ENCODE data around the gene DCTD. TPM values are rescaled to one million over a fixed set of nuclear protein-coding genes. Genes with fewer than 3 reads are reported as not detected.

DCTD gene
- total and polyA plus RNA-seq, 4 donors = 36.9 to 52.9 (median 44.7) TPM

GRCh38 chr4:182893474-182894080 lies 23.6 kb downstream of the DCTD start:
- DNase-seq (ENCODE audit: low spot score) = no peak

More at GRCh38 chr4:182893474-182894080, 23.6 kb downstream of the DCTD start:
- peaks cover 14 to 39% (median 33%) of the 10 kb centered on the region in 4 donors for H3K4me1 ChIP-seq (ENCODE audit: control insufficient read depth in 4 of 4, insufficient read depth in 4 of 4, low read length in 3 of 4)
- H3K27ac ChIP-seq (ENCODE audit: low read depth in 1 of 2, low read length in 2 of 2) = no peak overlapping the region
- H3K4me3 ChIP-seq (ENCODE audit: low read depth in 1 of 3, low read length in 3 of 3) = no peak overlapping the region
- TF ChIP-seq FOXA1 (IDR thresholded peaks at IDR 0.05) = no peak
- TF ChIP-seq JUND (IDR thresholded peaks at IDR 0.05) = no peak
- TF ChIP-seq GABPA (IDR thresholded peaks at IDR 0.05 in 1 of 2, conservative IDR thresholded peaks at IDR 0.05 in 1 of 2) = no peak
- no peak for TF ChIP-seq REST (IDR thresholded peaks at IDR 0.05)
- no peak for TF ChIP-seq ATF3 (IDR thresholded peaks at IDR 0.05)
- no peak for TF ChIP-seq TAF1 (conservative IDR thresholded peaks at IDR 0.05)
- no peak for TF ChIP-seq FOXA2 (IDR thresholded peaks at IDR 0.05)
- TF ChIP-seq RXRA (IDR thresholded peaks at IDR 0.05) = no peak
- TF ChIP-seq CTCF (IDR thresholded peaks at IDR 0.05; ENCODE audit: low read depth, low read length, missing input control) = no peak
- no peak for TF ChIP-seq NR2F2 (IDR thresholded peaks at IDR 0.05)
- TF ChIP-seq ZBTB33 (IDR thresholded peaks at IDR 0.05) = no peak
- TF ChIP-seq RAD21 (IDR thresholded peaks at IDR 0.05) = no peak
- no peak for TF ChIP-seq MAX (IDR thresholded peaks at IDR 0.05)
- TF ChIP-seq YY1 (IDR thresholded peaks at IDR 0.05) = no peak
- TF ChIP-seq HNF4G (IDR thresholded peaks at IDR 0.05) = no peak
- TF ChIP-seq EGR1 (IDR thresholded peaks at IDR 0.05; ENCODE audit: low read depth in 2 of 2) = no peak
- TF ChIP-seq HNF4A (conservative IDR thresholded peaks at IDR 0.05) = no peak
- no peak for TF ChIP-seq SP1 (IDR thresholded peaks at IDR 0.05)
- no peak overlapping the region for H3K9ac ChIP-seq (ENCODE audit: low read depth in 1 of 2, low read length in 2 of 2)
- peaks cover 10 to 45% (median 37%) of the 10 kb centered on the region in 4 donors for H3K36me3 ChIP-seq (ENCODE audit: control insufficient read depth in 4 of 4, insufficient read depth in 3 of 4, low read depth in 1 of 4, low read length in 3 of 4)
- H3K27me3 ChIP-seq (ENCODE audit: control insufficient read depth in 4 of 4, insufficient read depth in 4 of 4, low read length in 3 of 4) = no peaks in the 10 kb centered on the region
- H3K9me3 ChIP-seq (ENCODE audit: control insufficient read depth in 4 of 4, low read length in 3 of 4) = no peaks in the 10 kb centered on the region
- WGBS = 97% methylated on average over 19 of the region's 19 CpGs

Measured in liver (tissue), 9 donors.